ENCODE results near the gene AQP6. TPM values are rescaled to one million over a fixed set of nuclear protein-coding genes. Genes with fewer than 3 reads are reported as not detected.
A peak's percentile ranks its signal among the peaks of the same experiment; 100 is the strongest.

The AQP6 gene
- total RNA-seq, 1 experiment from 2014 or later: 0.09 TPM

DNA sequence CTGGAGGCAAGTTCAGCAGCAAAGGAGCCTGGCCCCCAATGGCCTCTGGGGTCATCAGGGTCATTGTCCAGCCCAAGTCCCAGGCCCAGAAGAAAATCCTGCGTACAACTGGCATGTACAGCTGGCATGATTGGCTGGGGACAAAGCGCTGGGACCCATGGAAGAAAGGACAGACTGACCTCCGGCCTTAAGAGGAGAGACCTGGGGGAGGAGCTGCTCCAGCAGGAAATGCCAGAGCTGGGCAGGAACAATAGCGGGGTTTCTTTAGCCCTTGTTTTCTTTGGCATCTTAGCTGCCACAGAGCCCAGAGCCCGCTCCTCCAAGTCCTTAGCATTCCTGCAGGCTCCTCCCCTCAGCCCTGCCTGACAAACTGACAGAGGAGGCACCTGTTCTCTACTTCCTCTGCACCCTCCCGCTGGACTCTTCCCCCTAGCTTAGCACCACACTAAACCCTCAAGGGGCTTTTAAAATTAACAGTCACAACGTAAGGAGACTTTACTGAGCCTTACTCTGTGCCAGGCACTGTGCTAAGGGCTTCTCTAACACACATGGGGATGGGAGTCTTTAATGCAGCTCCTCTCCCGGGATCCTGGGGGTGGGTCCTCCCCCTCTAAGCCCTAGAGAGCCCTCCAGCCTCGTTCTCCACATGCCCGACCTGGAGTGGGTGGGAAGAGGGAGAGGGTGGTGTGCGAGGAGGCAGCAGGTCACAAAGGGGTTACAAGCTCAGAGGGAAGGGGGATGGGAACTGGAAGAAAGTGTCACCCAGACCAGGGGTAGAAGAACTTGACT, 12.9 kb upstream of the AQP6 start:
- Mint-ChIP-seq H3K9me3 (no peaks in the 10 kb centered on the region), H3K36me3 (ENCODE audit: insufficient read depth in 1 of 3, low read depth in 3 of 3) (no peaks in the 10 kb centered on the region; a peak in 1 of 7 replicates), H3K27me3 (ENCODE audit: low read depth) (peaks cover 69% of the 10 kb centered on the region), H3K27ac (peak overlapping the region in 1 of 3 experiments; percentile 26; a peak in 1 of 7 replicates), H3K4me3 (peak overlapping the region; percentile 39 to 73; a peak in 3 of 5 replicates), H3K4me1 (peaks cover 29 to 35% of the 10 kb centered on the region in 2 experiments)
- peak; percentile 86 for DNase-seq
- peak overlapping the region; percentile 63 for H2BK12ac ChIP-seq (ENCODE audit: insufficient read length, low read depth, low read length)
- H3K79me1 ChIP-seq (ENCODE audit: insufficient read depth, low read depth, low read length, poor library complexity, severe bottlenecking): no peaks in the 10 kb centered on the region
- no CpG with 5 or more reads among the region's 11 CpGs for WGBS (ENCODE audit: extremely low coverage, insufficient read length, low lambda C conversion rate)
- H2BK20ac ChIP-seq (ENCODE audit: low read depth, low read length, poor library complexity, severe bottlenecking): no peak overlapping the region
- no peak overlapping the region for H3K9ac ChIP-seq (ENCODE audit: extremely low read depth, insufficient read length, low read length)
- peak overlapping the region; percentile 35 for H3K18ac ChIP-seq (ENCODE audit: insufficient read length, low read depth, low read length)
- H2BK15ac ChIP-seq (ENCODE audit: low read depth, low read length): no peak overlapping the region
- H2BK5ac ChIP-seq (ENCODE audit: insufficient read length, low read length): no peak overlapping the region
- no peak overlapping the region for H3K56ac ChIP-seq (ENCODE audit: insufficient read length, low read depth, low read length)
- no peak overlapping the region for H4K91ac ChIP-seq (ENCODE audit: insufficient read length, low read depth, low read length)
- H2AK5ac ChIP-seq (ENCODE audit: insufficient read length, low read length): no peak overlapping the region
- H4K20me1 ChIP-seq (ENCODE audit: control insufficient read depth, insufficient read depth, insufficient read length): no peaks in the 10 kb centered on the region
- H3K23me2 ChIP-seq (ENCODE audit: insufficient read length, low read depth, low read length, poor library complexity, severe bottlenecking): peaks cover 5% of the 10 kb centered on the region
- H3K14ac ChIP-seq (ENCODE audit: insufficient read depth, low read length): no peak overlapping the region
- H3T11ph ChIP-seq (ENCODE audit: low read length): no peak overlapping the region
- no peaks in the 10 kb centered on the region for H3K9me3 ChIP-seq (ENCODE audit: control insufficient read depth, low read depth, low read length)
- H4K5ac ChIP-seq (ENCODE audit: insufficient read length, low read depth, low read length): no peak overlapping the region
- no peaks in the 10 kb centered on the region for H3K79me2 ChIP-seq (ENCODE audit: insufficient read depth, low read length)
- no peak overlapping the region for H3K4me2 ChIP-seq (ENCODE audit: insufficient read depth, insufficient read length, low read length)
- H3K27me3 ChIP-seq (ENCODE audit: insufficient read depth, low read length): peaks cover 10% of the 10 kb centered on the region
- H2AFZ ChIP-seq (ENCODE audit: low read length): no peak overlapping the region
- no peak overlapping the region for H2BK120ac ChIP-seq (ENCODE audit: low read depth, low read length, poor library complexity, severe bottlenecking)
- no peak overlapping the region for H3K23ac ChIP-seq (ENCODE audit: insufficient read length, low read depth, low read length)
- H3K4me1 ChIP-seq (ENCODE audit: insufficient read depth, low read length): peaks cover 11% of the 10 kb centered on the region; the same call in 1 of the 2 replicates
- no peak overlapping the region for H4K8ac ChIP-seq (replicated peaks; ENCODE audit: insufficient read length, low read depth, low read length)
- H3K4ac ChIP-seq (ENCODE audit: low read depth, low read length): no peak overlapping the region
- TF ChIP-seq, protein P1, sequence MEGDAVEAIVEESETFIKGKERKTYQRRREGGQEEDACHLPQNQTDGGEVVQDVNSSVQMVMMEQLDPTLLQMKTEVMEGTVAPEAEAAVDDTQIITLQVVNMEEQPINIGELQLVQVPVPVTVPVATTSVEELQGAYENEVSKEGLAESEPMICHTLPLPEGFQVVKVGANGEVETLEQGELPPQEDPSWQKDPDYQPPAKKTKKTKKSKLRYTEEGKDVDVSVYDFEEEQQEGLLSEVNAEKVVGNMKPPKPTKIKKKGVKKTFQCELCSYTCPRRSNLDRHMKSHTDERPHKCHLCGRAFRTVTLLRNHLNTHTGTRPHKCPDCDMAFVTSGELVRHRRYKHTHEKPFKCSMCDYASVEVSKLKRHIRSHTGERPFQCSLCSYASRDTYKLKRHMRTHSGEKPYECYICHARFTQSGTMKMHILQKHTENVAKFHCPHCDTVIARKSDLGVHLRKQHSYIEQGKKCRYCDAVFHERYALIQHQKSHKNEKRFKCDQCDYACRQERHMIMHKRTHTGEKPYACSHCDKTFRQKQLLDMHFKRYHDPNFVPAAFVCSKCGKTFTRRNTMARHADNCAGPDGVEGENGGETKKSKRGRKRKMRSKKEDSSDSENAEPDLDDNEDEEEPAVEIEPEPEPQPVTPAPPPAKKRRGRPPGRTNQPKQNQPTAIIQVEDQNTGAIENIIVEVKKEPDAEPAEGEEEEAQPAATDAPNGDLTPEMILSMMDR (conservative IDR thresholded peaks at IDR 0.05): no peak
- no peak overlapping the region for H3K27ac ChIP-seq (ENCODE audit: insufficient read length, low read depth, low read length)

Measured in H9 (cell line).